NCI-H526 treated with DMSO at 0.1 percent for 48 hours (cell line): ENCODE measurements around the gene XAF1.
"Not testable (repeated sequence)": the region's sequence is repeated elsewhere in the genome, so short reads cannot be mapped to it uniquely, and the experiment has no call there.

Source experiments
- DNase-seq: peaks from one replicate; lab custom pipeline; 2025; lab: John Stamatoyannopoulos, UW

Gene XAF1

DNA sequence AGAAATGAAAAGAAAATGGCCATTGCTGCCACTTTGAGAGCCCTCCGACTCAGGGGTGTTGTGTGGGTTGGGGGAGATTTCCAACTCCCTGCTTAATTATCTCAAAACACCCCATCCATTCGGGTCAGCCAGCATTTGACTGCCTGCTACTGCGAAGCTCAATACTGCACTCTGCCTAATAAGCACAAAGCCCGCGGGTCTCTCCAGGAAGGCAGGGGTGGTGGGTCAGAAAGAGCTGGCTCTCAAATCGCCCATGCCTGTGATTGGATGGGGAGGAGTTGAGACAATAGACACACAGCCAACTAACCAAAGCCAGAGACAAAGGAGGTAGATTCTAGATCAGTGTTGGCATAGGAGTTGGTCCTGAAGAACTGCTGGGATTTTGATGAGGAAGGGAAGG, 2.3 kb upstream of the XAF1 start:
- DNase-seq: no peak

DNA sequence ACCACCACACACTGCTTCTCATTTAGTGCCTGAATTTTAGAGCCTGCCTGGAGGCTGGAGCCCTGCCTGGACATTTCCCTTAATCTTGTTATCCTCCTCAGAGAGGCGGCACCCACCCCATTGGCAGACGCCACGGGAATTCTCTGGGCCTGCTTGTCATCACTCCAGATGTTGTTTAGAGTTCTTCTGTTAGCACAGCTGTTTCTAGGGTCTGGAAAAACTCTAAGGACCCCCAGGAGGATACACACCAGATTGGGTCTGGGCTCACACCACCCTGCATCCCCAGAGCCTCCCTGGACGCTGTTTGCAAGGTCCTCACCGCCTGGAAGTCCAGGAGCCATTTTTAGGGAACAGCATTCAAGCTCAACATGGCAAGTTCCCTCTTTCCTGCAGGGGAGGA, 565 bp upstream of the XAF1 start:
- DNase-seq: no peak

DNA sequence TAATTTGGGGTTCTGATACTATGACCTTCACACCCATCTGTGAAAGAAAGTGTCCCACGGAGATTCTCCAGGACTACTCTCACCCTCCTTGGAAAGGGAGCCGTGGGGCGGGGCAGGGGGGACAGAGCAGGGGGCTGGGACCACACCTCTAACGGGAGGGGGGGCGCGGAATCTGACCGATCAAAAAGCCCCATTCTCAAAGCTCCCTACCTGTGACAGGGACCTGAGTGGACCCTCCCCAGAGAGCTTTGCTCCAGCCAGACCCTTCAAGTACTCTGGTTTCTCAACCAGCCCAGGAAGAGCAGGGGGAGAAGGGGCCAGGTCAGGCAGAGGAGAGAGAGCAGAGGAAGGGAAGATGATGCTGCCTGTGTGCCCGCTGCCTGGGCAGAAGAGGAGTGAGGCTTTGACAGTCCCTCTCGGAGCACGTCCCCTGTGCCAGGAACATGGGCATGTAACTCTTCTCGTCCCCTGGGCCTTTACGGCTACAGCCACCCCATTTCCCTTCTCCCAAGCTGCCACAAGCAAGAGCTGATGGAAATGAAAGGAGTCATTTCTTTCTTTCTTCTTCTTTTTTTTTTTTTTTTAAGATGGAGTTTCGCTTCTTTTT, 682 bp downstream of the XAF1 start:
- DNase-seq: no peak

DNA sequence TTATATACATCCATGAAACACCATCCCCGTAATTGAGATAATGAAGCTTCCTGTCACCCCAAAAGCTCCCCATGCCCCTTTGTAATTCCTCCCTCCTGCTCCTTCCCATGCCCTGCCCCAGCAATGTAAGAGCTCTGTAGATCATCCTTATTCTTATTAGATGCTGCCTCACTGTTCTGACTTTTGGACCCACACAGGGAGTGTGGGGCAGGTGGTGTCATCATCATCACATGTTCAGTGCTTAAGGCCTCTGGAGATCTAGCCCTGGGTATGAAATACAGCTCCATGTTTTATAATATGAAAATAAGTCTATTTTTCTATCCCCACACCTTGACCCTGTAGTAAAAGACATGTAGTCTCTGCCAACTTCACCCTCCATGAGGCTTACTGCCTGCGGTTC, 1.9 kb downstream of the XAF1 start:
- DNase-seq: no peak

DNA sequence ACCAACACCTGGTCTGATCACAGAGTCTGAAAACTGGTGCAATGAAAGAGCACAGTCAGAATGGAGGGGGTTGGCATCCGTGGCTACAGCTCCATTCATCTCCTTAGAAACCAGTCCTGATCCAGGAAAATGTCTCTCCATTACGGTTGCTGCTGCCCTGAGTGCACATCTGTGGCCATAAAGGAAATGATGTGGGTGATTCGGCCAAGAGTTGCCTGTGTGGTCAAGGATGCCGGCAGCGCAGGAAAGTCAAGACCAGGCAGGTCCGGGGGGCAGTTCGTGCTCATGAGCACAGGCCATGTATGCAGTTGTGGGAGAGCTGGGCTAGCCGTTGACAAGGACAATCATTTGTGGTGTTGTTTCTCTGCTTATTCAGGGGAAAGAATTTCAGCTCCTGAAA, 5.9 kb downstream of the XAF1 start:
- no peak for DNase-seq

DNA sequence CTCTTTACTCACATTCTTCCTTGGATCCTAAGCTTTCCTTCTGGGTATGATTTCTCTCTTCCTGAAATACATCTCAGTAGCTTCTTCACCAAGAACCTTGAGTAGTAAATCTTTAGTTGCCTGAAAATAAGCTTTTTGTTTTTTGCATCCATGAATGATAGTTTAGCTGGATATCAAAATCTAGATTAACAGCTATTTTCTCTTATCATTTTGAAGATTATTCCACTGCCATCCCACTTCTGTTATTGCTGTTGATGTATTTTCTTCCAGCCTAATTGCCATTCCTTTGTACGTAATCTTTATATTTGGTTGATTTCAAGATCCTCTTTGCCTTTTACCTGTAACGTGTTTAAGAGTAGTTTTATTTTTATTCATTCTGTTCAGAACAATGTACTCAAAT, 12.6 kb downstream of the XAF1 start:
- no peak for DNase-seq

DNA sequence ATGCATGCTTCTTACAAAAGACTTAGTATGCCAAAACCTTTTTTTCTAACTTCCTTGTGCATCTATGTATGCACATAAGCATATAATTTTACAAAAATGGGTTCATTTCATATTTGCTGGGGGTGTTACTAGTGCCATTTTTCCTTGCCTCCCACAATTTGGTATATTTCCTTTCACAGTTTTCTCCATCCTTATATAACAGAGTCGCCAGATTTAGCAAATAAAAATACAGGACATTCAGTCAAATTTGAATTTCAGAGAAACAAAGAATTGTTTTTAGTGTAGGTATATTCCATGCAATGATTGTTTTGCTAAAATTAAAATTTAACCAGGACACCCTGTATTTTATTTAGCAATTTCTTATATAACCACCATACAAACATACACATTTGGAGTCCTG, 16.2 kb downstream of the XAF1 start:
- no peak for DNase-seq

DNA sequence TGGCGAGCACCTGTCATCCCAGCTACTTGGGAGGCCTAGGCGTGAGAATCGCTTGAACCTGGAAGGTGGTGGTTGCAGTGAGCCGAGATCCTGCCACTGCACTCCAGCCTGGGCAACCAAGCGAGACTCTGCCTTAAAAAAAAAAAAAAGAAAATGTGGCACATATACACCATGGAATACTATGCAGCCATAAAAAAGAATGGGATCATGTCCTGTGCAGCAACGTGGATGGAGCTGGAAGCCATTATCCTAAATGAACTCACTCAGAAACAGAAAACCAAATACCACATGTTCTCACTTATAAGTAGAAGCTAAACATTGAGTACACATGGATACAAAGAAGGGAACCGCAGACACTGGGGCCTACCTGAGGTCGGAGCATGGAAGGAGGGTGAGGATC, 19.1 kb downstream of the XAF1 start:
- not testable (repeated sequence) for DNase-seq

DNA sequence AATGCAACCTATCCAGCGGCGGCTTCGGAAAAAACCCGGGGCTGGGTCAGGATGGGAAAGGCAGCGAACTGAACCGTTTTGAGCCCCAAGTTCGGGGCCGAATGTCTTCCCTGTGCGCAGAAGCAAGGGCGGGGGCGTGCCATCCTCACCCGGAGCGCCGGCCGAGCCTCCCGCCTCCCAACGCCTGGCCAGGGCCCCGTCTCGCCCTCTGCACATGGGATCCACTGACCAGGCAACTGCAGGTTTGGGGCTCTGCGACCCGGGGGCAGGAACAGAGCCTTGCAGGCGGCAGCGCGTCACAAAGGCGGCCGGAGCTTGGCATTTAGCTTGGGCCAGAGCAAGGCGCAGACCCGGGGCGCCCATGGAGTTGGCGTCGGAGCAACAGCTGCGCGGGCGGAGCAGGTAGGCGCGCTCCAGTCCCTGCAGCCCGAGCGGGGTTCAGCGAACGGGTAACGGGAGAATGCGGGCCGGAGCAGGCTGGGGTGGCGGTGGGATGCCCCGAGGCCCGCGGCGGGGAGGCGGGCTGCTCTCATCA, 20.1 kb downstream of the XAF1 start, which contains the start of gene FBXO39:
Gene FBXO39, plus strand, starts transcription at position 345 of the 535 bp plus-strand sequence. CDS start 3,654 bp downstream, outside the sequence.
- DNase-seq: no peak

DNA sequence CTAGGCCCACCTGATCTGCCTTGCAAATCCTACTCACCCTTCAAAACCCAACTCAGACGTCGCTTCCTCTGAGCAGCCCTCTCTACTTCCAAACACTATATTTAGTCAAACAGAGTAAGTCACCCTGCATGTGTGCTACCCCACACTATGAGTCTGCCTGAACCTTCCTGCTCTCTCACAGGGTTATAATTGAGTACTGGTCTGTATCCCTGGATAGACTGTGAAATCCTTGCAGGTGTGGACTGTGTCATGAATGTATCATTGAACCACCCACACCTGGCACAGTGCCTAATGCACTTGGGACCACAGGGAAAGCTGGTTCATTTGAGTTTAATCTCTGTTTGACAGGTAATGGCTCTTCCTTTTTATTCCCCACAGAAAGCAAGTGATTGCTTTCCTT, 23.6 kb downstream of the XAF1 start:
- DNase-seq: no peak

DNA sequence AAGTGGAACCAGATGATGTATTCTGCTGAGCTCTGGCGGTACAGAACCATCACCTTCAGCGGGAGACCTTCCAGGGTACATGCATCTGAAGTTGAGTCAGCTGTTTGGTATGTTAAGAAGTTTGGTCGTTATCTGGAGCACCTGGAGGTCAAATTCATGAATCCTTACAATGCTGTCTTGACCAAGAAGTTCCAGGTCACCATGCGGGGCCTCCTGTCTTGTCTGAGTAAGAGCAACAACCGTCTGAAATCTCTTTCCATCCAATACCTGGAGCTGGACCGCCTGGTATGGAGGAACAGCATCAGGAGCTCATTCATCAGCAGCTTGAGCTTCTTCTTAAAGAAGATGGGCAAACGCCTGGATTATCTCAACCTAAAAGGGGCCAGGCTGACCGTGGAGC, 24.2 kb downstream of the XAF1 start:
- DNase-seq: no peak

DNA sequence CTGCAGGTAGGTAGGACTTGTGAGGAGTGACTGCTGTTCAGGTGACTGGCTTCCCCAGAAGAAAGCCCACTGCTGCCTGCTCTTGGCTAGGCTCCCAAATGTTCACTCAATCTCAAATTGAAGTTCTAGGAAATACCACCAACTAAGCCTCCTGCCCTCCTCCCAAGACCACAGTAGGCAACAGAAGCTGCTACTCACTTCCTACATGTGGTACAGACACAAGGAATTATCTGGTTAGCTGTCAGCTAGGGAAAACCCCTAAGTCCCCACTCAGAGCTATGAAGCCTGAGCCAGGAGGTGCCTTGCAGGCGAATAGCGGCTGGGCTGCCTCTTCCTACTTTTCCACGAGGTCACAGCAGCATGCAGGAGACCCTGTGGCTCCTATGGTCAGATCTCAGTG, 25.0 kb downstream of the XAF1 start:
- no peak for DNase-seq

DNA sequence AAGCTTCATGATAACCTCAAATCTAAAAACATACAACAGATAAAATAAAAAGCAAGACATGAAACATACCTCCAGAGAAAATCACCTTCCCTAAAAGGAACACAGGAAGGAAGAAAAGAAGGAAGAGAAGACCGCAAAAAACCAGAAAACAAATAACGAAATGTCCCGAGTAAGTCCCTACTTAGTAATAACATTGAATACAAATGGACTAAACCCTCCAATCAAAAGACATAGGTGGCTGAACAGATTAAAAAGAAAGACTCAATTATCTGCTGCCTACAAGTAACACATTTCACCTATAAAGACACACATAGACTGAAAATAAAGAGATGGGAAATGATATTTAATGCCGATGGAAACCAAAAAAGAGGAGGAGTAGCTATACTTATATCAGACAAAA, 26.4 kb downstream of the XAF1 start:
- no peak for DNase-seq

DNA sequence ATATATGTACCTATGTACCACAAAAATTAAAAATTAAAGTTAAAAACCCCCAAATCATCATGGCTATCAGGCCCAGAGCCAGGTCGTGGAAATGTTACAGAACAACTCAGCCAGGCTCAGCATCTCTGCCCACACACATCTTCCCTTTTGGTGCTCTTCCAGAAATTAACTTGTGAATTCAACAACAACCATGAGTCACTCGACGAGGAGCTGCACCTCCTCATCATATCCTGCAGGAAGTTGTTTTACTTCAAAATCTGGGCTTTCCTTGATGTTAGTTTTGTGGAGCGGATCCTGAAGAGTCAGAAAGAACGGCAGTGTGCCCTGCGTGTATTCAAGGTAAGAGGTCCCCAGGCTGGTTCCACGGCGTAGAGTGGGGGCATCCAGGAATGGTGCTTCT, 30.8 kb downstream of the XAF1 start:
- no peak for DNase-seq

DNA sequence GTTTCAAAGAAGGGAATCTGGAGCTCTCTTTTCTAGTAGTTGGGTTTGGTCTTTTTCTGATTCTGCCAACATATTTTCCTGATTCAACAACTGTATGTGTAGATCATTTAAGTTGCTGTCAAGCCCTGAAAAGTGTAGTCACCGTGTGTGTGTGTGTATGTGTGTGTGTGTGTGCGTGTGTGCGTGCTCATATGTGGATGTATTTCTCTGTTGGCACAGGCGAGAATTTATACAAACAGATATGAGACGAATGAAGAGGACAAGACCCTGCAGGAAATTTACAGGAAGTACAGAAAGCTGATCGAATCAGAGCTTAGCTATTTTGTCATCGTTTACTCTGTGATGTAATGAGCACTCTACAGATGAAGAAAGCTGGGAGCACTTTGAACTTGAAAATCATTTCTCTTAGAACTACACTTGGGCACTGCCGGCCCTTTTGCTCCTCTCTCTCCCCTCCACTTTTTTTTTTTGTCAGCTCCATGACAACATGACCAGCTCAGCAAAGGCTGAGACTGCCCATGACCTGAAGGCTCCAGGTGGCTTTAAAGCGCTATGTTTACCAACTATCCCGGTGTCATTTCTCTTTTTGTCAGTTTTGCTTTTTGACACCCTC, 31.3 kb downstream of the XAF1 start:
- no peak for DNase-seq

DNA sequence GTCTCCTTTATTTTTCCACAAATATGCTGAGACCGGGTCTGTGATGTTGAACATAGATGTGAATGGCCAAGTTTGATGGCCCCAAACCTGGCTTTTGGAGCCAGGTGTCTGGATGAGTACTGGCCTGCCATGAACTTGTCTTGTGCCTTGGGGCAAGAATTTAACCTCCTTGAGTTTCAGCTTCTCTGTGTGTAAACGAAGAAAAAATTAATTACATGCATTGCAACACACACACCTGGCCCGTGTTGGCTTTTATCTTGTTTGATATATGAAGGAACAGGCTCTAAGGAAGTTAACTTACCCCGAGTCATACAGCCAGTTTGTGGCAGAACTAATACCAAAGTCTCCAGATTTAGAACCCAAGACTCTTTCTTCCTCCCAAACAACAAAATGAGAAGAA, 33.3 kb downstream of the XAF1 start:
- no peak for DNase-seq

DNA sequence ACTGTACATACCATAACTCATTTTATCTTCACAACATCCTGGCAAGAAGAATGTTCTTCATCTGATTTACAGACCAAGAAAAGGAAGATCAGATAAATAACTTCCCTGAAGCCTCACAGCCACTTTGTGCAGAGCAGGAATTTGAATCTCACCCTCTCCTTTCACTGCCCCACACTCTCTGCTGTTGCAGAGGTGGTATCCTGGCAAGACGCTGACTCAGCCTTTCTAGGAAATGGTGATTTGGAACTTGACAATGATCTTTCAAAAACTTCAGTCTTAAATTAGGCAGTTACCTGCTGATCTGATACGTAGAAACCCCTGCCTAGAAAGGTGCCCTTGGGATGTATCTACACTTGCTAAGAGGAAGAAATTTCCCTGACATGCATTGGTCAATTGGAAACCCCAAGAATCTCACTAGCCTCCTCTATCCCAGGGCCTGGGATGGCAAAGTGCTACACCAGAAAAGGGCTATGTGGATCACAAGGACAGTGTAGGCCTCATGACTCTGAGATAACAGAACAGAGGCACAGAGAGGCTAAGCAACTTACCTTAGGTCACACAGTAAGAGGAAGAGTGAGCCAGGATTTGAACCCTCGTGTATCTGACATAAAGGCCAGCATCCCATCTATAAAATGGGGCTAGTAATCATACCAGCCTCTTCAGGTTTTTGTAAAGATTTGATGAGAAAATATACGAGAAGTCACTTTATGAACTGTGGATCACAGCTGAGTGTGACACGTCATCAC, 38.1 kb downstream of the XAF1 start:
- DNase-seq: no peak

DNA sequence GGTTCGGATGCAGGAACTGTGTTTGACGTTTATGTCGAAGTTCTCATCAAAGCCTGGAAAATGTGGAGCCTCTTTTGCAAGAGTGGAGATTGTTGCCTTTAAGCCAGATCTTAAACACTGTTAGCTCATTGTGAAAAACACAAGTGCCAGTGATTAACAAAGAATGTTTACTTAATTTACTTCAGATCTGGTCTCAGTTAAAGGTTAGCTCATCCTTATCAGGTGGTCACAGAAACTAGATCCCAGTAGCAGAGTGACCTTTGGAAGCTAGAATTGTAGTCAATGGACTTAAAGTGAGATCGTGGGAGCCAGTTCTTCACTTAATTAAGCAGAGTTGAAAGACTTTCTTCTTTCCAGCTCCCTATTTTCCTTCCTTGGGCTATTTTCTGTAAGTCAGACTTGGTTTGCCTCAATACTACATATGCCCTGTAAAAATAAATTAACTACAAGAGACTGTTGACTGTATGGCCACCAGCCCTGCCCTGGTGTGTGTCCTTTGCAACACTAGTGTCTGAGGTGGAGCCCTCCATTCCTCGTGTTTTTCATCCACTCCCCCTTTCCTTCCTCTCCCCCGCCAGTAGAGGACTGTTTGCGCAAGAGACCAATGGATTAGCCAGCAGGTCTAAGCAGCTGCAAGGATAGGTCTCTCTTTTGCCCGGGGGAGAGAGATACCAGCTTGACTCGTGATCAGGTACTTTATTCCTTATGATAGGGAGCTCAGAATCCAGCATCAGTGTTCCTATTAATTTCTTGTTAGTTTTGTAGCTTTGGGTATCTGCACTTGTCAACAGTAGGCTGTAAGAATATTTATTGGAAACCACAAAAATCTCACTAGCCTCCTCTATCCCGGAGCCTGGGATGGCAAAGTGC, 40.4 kb downstream of the XAF1 start:
- no peak for DNase-seq

DNA sequence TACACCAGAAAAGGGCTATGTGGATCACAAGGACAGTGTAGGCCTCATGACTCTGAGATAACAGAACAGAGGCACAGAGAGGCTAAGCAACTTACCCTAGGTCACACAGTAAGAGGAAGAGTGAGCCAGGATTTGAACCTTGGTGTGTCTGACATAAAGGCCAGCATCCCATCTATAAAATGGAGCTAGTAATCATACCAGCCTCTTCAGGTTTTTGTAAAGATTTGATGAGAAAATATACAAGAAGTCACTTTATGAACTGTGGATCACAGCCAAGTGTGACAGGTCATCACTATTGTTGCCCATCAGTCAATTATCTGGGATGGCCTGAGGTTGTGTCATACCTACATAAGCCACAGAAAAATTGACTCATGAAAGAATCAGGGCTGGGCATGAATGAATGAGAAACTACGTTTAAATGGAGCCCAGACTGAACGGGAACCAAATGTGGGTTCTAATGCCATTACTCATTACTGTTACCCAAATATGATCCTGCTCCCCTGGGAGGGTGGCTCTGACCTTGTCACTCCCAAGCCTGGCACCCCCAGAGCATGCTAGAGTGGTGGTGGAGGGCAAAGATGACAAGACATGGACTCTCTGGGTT, 41.1 kb downstream of the XAF1 start:
- DNase-seq: no peak

DNA sequence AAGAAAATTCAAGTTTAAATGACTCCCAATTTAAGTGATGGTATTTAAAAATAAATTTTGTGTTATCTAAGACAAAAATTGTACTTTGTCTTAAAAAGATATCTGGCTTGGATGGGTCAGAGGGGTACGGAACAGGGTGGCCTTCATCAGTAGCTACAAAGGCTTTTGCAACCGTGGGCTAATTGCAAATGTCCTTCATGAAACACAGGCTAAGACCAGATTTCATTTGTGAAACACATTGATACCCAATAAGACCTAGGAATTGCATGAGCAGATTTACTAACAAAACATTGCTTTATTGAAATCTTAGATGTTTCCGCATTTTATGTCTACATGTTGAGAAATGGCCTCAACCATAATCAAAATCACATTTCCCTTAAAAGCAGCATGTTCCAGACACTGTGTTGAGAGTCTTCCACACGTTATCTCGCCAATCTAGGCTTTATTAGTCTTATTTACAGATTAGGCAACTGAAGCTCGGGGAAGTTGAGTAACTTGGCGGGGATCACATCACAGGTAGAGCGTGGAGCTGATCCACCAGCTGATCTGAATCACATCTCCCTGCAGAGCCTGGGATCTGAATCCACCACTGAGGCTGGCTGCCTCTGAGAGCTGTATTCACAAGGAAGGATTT, 42.0 kb downstream of the XAF1 start:
- no peak for DNase-seq

DNA sequence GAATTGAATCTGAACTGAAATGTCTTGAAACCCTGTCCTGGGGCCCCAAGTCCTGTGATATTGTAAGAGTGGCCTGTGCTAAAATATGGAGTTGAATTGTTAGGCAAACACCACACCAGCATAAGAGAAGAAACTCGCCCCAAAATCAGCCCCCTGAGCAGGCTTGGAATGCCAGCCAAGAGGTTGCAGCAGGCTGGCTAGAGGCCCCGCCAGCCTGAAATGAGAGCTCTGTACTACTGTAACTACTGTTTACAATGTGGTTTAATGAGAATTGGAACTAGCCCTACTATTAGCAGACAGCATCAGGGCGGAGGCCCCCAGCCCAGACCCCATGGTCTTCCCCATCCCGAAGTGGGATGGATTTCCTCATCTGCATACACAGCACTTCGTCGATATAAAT, 43.9 kb downstream of the XAF1 start:
- DNase-seq: no peak
